ENCODE data around the gene ACBD6.

The ACBD6 gene

DNA sequence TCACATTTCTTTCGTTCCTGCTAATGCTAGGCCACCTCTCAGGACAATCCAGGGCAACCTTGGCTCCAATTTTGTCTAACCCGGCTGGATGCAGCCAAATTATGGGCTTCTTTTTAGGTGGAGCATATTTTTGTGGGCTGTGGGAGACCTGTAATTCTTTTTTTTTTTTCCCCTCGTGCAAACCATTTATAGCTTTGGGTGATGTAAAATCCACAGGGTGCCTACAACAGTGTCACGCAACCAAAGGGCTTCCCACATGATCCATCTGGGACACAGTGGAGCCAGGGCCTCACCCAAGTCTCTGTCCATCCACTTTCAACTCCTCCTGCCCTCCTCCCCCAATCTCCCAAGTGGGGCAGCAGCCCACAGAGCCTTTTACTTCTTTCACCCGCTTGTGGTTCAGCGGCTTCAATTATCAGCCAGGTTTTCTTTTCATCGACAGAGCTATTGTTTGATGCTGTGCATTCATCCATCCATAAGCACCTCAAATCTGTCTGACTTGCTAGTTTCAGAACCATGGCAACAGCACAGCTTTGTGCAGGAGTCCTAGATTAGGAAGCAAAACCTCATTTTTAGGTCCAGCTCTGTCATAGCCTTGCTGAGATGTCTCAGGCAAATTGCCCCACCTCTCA lies 46.4 kb upstream of the ACBD6 start:
- H3K9me3 ChIP-seq (ENCODE audit: control insufficient read depth, insufficient read depth, low read depth, low read length) = no peaks in the 10 kb centered on the region
- H3K4me1 ChIP-seq (ENCODE audit: control insufficient read depth, insufficient read depth, low read length) = no peaks in the 10 kb centered on the region
- no peak overlapping the region for H3K4me3 ChIP-seq (ENCODE audit: low read depth, low read length)
- no peak overlapping the region for H3K27ac ChIP-seq (ENCODE audit: extremely low read depth, low read depth, low read length)
- ChIA-PET CTCF (interaction anchor here (0.7 kb wide), 2 partner anchors 21 to 643 kb away, joined by 3 to 6 read pairs; no protein-coding TSS in a partner anchor), POLR2A (no interaction called here)
- H3K36me3 ChIP-seq (ENCODE audit: control insufficient read depth in 2 of 2, insufficient read depth in 1 of 2, low read length in 2 of 2) = no peaks in the 10 kb centered on the region
- TF ChIP-seq IKZF3 (tag by site-specific recombination; IDR thresholded peaks at IDR 0.05) (0 out of 2 replicates have a peak, but pooled peaks have one; percentile 44), SP7 (tag by site-specific recombination; IDR thresholded peaks at IDR 0.05) (peak; percentile 67), ZBTB17 (tag by site-specific recombination; IDR thresholded peaks at IDR 0.05) (0 out of 2 replicates have a peak, but pooled peaks have one; percentile 13), TCF7L2 (IDR thresholded peaks at IDR 0.05; ENCODE audit: borderline replicate concordance, low read depth, low read length) (0 out of 2 replicates have a peak, but pooled peaks have one; percentile 24), ZNF324 (tag by site-specific recombination; IDR thresholded peaks at IDR 0.05) (no peak), GFI1B (tag by site-specific recombination; IDR thresholded peaks at IDR 0.05) (0 out of 2 replicates have a peak, but pooled peaks have one; percentile 49), ZBTB8A (tag by site-specific recombination; IDR thresholded peaks at IDR 0.05) (peak; percentile 52), ZNF19 (tag by site-specific recombination; IDR thresholded peaks at IDR 0.05; ENCODE audit: low read depth) (no peak), ZIC2 (tag by site-specific recombination; IDR thresholded peaks at IDR 0.05) (peak; percentile 72), ZFHX2 (tag by site-specific recombination; conservative IDR thresholded peaks at IDR 0.05) (peak; percentile 27; the same call in 1 of the 2 replicates)
- TF ChIP-seq, protein P1, sequence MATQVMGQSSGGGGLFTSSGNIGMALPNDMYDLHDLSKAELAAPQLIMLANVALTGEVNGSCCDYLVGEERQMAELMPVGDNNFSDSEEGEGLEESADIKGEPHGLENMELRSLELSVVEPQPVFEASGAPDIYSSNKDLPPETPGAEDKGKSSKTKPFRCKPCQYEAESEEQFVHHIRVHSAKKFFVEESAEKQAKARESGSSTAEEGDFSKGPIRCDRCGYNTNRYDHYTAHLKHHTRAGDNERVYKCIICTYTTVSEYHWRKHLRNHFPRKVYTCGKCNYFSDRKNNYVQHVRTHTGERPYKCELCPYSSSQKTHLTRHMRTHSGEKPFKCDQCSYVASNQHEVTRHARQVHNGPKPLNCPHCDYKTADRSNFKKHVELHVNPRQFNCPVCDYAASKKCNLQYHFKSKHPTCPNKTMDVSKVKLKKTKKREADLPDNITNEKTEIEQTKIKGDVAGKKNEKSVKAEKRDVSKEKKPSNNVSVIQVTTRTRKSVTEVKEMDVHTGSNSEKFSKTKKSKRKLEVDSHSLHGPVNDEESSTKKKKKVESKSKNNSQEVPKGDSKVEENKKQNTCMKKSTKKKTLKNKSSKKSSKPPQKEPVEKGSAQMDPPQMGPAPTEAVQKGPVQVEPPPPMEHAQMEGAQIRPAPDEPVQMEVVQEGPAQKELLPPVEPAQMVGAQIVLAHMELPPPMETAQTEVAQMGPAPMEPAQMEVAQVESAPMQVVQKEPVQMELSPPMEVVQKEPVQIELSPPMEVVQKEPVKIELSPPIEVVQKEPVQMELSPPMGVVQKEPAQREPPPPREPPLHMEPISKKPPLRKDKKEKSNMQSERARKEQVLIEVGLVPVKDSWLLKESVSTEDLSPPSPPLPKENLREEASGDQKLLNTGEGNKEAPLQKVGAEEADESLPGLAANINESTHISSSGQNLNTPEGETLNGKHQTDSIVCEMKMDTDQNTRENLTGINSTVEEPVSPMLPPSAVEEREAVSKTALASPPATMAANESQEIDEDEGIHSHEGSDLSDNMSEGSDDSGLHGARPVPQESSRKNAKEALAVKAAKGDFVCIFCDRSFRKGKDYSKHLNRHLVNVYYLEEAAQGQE (tag by site-specific recombination; IDR thresholded peaks at IDR 0.05) = 0 out of 2 replicates have a peak, but pooled peaks have one; percentile 36
- TF ChIP-seq, protein P2, sequence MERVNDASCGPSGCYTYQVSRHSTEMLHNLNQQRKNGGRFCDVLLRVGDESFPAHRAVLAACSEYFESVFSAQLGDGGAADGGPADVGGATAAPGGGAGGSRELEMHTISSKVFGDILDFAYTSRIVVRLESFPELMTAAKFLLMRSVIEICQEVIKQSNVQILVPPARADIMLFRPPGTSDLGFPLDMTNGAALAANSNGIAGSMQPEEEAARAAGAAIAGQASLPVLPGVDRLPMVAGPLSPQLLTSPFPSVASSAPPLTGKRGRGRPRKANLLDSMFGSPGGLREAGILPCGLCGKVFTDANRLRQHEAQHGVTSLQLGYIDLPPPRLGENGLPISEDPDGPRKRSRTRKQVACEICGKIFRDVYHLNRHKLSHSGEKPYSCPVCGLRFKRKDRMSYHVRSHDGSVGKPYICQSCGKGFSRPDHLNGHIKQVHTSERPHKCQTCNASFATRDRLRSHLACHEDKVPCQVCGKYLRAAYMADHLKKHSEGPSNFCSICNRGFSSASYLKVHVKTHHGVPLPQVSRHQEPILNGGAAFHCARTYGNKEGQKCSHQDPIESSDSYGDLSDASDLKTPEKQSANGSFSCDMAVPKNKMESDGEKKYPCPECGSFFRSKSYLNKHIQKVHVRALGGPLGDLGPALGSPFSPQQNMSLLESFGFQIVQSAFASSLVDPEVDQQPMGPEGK (tag by site-specific recombination; IDR thresholded peaks at IDR 0.05) = peak; percentile 43
- TF ChIP-seq, protein P3, sequence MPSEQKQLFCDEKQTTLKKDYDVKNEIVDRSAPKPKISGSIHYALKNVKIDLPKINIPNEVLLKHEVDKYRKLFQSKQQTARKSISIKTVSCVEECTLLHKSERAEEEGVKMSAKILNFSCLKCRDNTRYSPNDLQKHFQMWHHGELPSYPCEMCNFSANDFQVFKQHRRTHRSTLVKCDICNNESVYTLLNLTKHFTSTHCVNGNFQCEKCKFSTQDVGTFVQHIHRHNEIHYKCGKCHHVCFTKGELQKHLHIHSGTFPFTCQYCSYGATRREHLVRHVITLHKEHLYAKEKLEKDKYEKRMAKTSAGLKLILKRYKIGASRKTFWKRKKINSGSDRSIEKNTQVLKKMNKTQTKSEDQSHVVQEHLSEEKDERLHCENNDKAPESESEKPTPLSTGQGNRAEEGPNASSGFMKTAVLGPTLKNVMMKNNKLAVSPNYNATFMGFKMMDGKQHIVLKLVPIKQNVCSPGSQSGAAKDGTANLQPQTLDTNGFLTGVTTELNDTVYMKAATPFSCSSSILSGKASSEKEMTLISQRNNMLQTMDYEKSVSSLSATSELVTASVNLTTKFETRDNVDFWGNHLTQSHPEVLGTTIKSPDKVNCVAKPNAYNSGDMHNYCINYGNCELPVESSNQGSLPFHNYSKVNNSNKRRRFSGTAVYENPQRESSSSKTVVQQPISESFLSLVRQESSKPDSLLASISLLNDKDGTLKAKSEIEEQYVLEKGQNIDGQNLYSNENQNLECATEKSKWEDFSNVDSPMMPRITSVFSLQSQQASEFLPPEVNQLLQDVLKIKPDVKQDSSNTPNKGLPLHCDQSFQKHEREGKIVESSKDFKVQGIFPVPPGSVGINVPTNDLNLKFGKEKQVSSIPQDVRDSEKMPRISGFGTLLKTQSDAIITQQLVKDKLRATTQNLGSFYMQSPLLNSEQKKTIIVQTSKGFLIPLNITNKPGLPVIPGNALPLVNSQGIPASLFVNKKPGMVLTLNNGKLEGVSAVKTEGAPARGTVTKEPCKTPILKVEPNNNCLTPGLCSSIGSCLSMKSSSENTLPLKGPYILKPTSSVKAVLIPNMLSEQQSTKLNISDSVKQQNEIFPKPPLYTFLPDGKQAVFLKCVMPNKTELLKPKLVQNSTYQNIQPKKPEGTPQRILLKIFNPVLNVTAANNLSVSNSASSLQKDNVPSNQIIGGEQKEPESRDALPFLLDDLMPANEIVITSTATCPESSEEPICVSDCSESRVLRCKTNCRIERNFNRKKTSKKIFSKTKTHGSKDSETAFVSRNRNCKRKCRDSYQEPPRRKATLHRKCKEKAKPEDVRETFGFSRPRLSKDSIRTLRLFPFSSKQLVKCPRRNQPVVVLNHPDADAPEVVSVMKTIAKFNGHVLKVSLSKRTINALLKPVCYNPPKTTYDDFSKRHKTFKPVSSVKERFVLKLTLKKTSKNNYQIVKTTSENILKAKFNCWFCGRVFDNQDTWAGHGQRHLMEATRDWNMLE (tag by site-specific recombination; conservative IDR thresholded peaks at IDR 0.05; ENCODE audit: low read depth) = peak; percentile 30; the same call in 1 of the 2 replicates
- TF ChIP-seq, protein P4, sequence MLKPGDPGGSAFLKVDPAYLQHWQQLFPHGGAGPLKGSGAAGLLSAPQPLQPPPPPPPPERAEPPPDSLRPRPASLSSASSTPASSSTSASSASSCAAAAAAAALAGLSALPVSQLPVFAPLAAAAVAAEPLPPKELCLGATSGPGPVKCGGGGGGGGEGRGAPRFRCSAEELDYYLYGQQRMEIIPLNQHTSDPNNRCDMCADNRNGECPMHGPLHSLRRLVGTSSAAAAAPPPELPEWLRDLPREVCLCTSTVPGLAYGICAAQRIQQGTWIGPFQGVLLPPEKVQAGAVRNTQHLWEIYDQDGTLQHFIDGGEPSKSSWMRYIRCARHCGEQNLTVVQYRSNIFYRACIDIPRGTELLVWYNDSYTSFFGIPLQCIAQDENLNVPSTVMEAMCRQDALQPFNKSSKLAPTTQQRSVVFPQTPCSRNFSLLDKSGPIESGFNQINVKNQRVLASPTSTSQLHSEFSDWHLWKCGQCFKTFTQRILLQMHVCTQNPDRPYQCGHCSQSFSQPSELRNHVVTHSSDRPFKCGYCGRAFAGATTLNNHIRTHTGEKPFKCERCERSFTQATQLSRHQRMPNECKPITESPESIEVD (tag by site-specific recombination; IDR thresholded peaks at IDR 0.05) = 0 out of 2 replicates have a peak, but pooled peaks have one; percentile 7
- TF ChIP-seq, protein P5, sequence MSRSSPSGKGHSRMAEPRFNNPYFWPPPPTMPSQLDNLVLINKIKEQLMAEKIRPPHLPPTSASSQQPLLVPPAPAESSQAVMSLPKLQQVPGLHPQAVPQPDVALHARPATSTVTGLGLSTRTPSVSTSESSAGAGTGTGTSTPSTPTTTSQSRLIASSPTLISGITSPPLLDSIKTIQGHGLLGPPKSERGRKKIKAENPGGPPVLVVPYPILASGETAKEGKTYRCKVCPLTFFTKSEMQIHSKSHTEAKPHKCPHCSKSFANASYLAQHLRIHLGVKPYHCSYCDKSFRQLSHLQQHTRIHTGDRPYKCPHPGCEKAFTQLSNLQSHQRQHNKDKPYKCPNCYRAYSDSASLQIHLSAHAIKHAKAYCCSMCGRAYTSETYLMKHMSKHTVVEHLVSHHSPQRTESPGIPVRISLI (tag by site-specific recombination; IDR thresholded peaks at IDR 0.05) = 0 out of 2 replicates have a peak, but pooled peaks have one; percentile 25
- TF ChIP-seq, protein P6, sequence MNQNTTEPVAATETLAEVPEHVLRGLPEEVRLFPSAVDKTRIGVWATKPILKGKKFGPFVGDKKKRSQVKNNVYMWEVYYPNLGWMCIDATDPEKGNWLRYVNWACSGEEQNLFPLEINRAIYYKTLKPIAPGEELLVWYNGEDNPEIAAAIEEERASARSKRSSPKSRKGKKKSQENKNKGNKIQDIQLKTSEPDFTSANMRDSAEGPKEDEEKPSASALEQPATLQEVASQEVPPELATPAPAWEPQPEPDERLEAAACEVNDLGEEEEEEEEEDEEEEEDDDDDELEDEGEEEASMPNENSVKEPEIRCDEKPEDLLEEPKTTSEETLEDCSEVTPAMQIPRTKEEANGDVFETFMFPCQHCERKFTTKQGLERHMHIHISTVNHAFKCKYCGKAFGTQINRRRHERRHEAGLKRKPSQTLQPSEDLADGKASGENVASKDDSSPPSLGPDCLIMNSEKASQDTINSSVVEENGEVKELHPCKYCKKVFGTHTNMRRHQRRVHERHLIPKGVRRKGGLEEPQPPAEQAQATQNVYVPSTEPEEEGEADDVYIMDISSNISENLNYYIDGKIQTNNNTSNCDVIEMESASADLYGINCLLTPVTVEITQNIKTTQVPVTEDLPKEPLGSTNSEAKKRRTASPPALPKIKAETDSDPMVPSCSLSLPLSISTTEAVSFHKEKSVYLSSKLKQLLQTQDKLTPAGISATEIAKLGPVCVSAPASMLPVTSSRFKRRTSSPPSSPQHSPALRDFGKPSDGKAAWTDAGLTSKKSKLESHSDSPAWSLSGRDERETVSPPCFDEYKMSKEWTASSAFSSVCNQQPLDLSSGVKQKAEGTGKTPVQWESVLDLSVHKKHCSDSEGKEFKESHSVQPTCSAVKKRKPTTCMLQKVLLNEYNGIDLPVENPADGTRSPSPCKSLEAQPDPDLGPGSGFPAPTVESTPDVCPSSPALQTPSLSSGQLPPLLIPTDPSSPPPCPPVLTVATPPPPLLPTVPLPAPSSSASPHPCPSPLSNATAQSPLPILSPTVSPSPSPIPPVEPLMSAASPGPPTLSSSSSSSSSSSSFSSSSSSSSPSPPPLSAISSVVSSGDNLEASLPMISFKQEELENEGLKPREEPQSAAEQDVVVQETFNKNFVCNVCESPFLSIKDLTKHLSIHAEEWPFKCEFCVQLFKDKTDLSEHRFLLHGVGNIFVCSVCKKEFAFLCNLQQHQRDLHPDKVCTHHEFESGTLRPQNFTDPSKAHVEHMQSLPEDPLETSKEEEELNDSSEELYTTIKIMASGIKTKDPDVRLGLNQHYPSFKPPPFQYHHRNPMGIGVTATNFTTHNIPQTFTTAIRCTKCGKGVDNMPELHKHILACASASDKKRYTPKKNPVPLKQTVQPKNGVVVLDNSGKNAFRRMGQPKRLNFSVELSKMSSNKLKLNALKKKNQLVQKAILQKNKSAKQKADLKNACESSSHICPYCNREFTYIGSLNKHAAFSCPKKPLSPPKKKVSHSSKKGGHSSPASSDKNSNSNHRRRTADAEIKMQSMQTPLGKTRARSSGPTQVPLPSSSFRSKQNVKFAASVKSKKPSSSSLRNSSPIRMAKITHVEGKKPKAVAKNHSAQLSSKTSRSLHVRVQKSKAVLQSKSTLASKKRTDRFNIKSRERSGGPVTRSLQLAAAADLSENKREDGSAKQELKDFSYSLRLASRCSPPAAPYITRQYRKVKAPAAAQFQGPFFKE (tag by site-specific recombination; IDR thresholded peaks at IDR 0.05; ENCODE audit: borderline replicate concordance) = no peak

Data from HEK293 (cell line).